ENCODE measurements around the gene NCOA5. TPM values are rescaled to one million over a fixed set of nuclear protein-coding genes. Genes with fewer than 3 reads are reported as not detected.

Gene NCOA5
- total and polyA plus RNA-seq, 2 experiments from 2014 or later: 24.0 to 26.2 TPM

DNA sequence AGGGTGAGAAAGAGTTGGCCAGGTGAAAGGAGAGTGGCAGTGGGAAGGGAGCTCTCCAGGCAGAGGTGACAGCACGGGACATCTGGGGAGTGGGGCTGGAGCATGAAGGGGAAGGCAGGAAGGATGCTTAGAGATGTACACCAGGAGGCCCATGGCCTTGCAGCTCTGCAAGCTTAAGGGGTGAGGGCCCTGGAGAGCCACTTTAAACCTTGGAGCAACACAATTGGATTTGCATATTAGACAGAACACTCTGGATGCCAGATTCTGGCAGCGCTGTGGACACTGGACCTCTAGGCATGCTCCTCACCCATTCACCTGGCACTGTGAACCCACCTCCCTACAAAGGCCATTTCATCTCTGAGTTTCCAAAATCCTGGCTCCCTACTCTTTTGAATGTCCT, 24.7 kb upstream of the NCOA5 start:
- Histone ChIP-seq H3K9me2 (replicated peaks; ENCODE audit: insufficient read depth) (no peaks in the 10 kb centered on the region), H3K4me3 (no peak overlapping the region), H3K4me1 (ENCODE audit: insufficient read depth) (no peaks in the 10 kb centered on the region), H4K20me1 (ENCODE audit: insufficient read depth, poor library complexity, severe bottlenecking) (no peaks in the 10 kb centered on the region), H3K27ac (no peak overlapping the region), H3K36me3 (replicated peaks; ENCODE audit: insufficient read depth, low read depth) (no peaks in the 10 kb centered on the region), H3K79me2 (no peaks in the 10 kb centered on the region), H3K27me3 (peaks cover 74% of the 10 kb centered on the region), H2AFZ (no peak overlapping the region), H3K9me3 (ENCODE audit: low read depth) (no peaks in the 10 kb centered on the region), H3K4me2 (no peak overlapping the region)
- DNase-seq (ENCODE audit: low spot score): no peak
- WGBS (ENCODE audit: low lambda C conversion rate, missing lambda C conversion rate): 64% methylated on average over 2 of the region's 2 CpGs
- TF ChIP-seq, protein P1, sequence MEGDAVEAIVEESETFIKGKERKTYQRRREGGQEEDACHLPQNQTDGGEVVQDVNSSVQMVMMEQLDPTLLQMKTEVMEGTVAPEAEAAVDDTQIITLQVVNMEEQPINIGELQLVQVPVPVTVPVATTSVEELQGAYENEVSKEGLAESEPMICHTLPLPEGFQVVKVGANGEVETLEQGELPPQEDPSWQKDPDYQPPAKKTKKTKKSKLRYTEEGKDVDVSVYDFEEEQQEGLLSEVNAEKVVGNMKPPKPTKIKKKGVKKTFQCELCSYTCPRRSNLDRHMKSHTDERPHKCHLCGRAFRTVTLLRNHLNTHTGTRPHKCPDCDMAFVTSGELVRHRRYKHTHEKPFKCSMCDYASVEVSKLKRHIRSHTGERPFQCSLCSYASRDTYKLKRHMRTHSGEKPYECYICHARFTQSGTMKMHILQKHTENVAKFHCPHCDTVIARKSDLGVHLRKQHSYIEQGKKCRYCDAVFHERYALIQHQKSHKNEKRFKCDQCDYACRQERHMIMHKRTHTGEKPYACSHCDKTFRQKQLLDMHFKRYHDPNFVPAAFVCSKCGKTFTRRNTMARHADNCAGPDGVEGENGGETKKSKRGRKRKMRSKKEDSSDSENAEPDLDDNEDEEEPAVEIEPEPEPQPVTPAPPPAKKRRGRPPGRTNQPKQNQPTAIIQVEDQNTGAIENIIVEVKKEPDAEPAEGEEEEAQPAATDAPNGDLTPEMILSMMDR (IDR thresholded peaks at IDR 0.05; ENCODE audit: poor library complexity): no peak
- TF ChIP-seq EZH2 (IDR thresholded peaks at IDR 0.05; ENCODE audit: borderline replicate concordance) (no peak), EZH2phosphoT487 (IDR thresholded peaks at IDR 0.05; ENCODE audit: low read depth, severe bottlenecking, unreplicated experiment) (no peak)

DNA sequence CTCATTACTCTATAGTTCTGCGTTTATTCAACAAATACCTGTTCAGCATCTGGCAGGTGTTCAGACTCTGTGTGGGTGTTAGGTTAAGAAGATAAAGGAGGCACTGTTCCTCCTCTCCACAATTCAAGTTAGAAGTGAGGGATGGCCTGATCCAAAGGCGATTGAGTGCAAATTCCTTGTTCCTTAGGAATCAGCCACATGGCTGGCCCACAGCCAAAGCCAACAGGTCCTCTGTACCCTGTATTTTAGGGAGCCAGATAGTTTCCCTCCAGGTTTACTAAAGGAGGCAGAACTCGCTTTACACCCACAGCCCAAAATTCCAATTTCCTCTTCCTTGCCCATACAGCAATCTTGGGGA, 23.3 kb upstream of the NCOA5 start:
- Histone ChIP-seq H3K79me2 (no peaks in the 10 kb centered on the region), H3K4me2 (no peak overlapping the region), H3K27ac (no peak overlapping the region), H3K4me1 (ENCODE audit: insufficient read depth) (no peaks in the 10 kb centered on the region), H3K27me3 (peaks cover 75% of the 10 kb centered on the region), H3K9me2 (replicated peaks; ENCODE audit: insufficient read depth) (no peaks in the 10 kb centered on the region), H4K20me1 (ENCODE audit: insufficient read depth, poor library complexity, severe bottlenecking) (no peaks in the 10 kb centered on the region), H3K4me3 (no peak overlapping the region), H2AFZ (no peak overlapping the region), H3K36me3 (replicated peaks; ENCODE audit: insufficient read depth, low read depth) (no peaks in the 10 kb centered on the region), H3K9me3 (ENCODE audit: low read depth) (no peaks in the 10 kb centered on the region)
- DNase-seq (ENCODE audit: low spot score): no peak
- TF ChIP-seq EZH2phosphoT487 (IDR thresholded peaks at IDR 0.05; ENCODE audit: low read depth, severe bottlenecking, unreplicated experiment): no peak
- TF ChIP-seq, protein P1 (IDR thresholded peaks at IDR 0.05; ENCODE audit: poor library complexity): no peak
- TF ChIP-seq EZH2 (IDR thresholded peaks at IDR 0.05; ENCODE audit: borderline replicate concordance): no peak
- WGBS (ENCODE audit: low lambda C conversion rate, missing lambda C conversion rate): 75% methylated on average over 3 of the region's 3 CpGs

GRCh38 chr20:46112430-46113112, 22.8 kb upstream of the NCOA5 start:
- no peaks in the 10 kb centered on the region for H3K36me3 ChIP-seq (replicated peaks; ENCODE audit: insufficient read depth, low read depth)
- no peak overlapping the region for H3K4me3 ChIP-seq
- no peaks in the 10 kb centered on the region for H3K9me3 ChIP-seq (ENCODE audit: low read depth)
- H3K4me1 ChIP-seq (ENCODE audit: insufficient read depth): no peaks in the 10 kb centered on the region
- no peak overlapping the region for H2AFZ ChIP-seq
- no peaks in the 10 kb centered on the region for H4K20me1 ChIP-seq (ENCODE audit: insufficient read depth, poor library complexity, severe bottlenecking)
- no peak overlapping the region for H3K27ac ChIP-seq
- 39% methylated on average over 10 of the region's 10 CpGs for WGBS (ENCODE audit: low lambda C conversion rate, missing lambda C conversion rate)
- no peak for DNase-seq (ENCODE audit: low spot score)
- peaks cover 75% of the 10 kb centered on the region for H3K27me3 ChIP-seq
- H3K79me2 ChIP-seq: no peaks in the 10 kb centered on the region
- no peak for TF ChIP-seq EZH2phosphoT487 (IDR thresholded peaks at IDR 0.05; ENCODE audit: low read depth, severe bottlenecking, unreplicated experiment)
- no peak for TF ChIP-seq EZH2 (IDR thresholded peaks at IDR 0.05; ENCODE audit: borderline replicate concordance)
- TF ChIP-seq, protein P1 (IDR thresholded peaks at IDR 0.05; ENCODE audit: poor library complexity): no peak
- H3K4me2 ChIP-seq: no peak overlapping the region
- no peaks in the 10 kb centered on the region for H3K9me2 ChIP-seq (replicated peaks; ENCODE audit: insufficient read depth)
